Colonic mucosa (tissue), 4 donors: ENCODE data around the gene ACSF3. TPM values are rescaled to one million over a fixed set of nuclear protein-coding genes. Genes with fewer than 3 reads are reported as not detected.

Source experiments
- DNase-seq: peaks from one replicate; pipeline ENCODE4 v3.0.0-alpha.2; 2020
- H3K27ac ChIP-seq: fragments of 200-600 bp; one replicate; pipeline ENCODE4 v1.8.0; 2021
- H3K27me3 ChIP-seq: fragments of 200-600 bp; one replicate; pipeline ENCODE4 v1.8.0; 2021
- H3K36me3 ChIP-seq: fragments of 200-600 bp; one replicate; pipeline ENCODE4 v1.8.0; 2021
- H3K4me1 ChIP-seq: fragments of 200-600 bp; one replicate; pipeline ENCODE4 v1.8.0; 2021; ENCODE audit warnings: mild to moderate bottlenecking
- H3K4me3 ChIP-seq: fragments of 200-600 bp; one replicate; pipeline ENCODE4 v1.8.0; 2021
- H3K9ac ChIP-seq, 2 donors: one replicate each; pipeline ENCODE4 v1.7.0; 2013; ENCODE audit warnings: control low read depth in 2 of 2, low read depth in 2 of 2, low read length in 2 of 2
- H3K9me3 ChIP-seq: fragments of 200-600 bp; one replicate; pipeline ENCODE4 v1.8.0; 2021
- intact Hi-C: fragments of 100-400 bp; cut with DNase I; formaldehyde crosslinking; loops from one replicate; pipeline ENCODE4 v1.14.1; 2022
- total RNA-seq, 2 donors: library from RNA; stranded (reverse); fragmentation: NEBNext Ultra II Directional in 1 of 2; extraction: Animal tissue kit (Norgen Biotek cat#: 25700) in 1 of 2; gene quantifications; one replicate each; pipeline ENCODE4 v1.2.1, GENCODE V29; 2021
- TF ChIP-seq, protein P1 (sequence below): fragments of 200-600 bp; IDR thresholded peaks from one replicate; pipeline ENCODE4 v1.8.0; 2022; ENCODE audit warnings: antibody characterized with exemption, mild to moderate bottlenecking
- donor health status: healthy.
- donor health status: DM: no; HTN: no; CAD: no.
- donor health status: DM: no; HTN: no; CAD: no.

The ACSF3 gene
- total RNA-seq, 2 donors from 2014 or later: 60.2 TPM

DNA sequence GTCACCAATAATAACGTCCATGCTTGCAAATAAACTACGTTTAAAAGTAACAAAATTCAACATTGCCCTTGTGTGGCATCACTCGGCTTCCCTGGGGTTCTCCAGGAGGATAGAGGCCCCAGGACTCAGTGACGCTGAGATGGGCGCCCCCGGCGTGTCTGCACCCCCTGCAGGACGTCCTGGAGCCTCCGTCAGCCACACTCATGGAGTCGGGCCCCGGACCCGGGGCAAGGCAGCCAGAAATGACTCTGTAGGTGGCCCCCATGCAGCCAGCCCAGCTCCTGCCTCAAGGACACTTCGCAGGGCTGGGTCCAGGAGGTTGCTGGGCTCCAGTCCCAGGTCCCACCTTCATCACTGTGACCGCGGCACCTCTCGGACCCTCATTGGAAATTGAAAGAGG lies 16.6 kb upstream of the ACSF3 start:
- Histone ChIP-seq H3K27ac (no peak overlapping the region), H3K9ac (no peak overlapping the region), H3K36me3 (no peaks in the 10 kb centered on the region), H3K4me3 (no peak overlapping the region), H3K4me1 (no peaks in the 10 kb centered on the region), H3K27me3 (no peaks in the 10 kb centered on the region), H3K9me3 (no peaks in the 10 kb centered on the region)
- TF ChIP-seq, protein P1, sequence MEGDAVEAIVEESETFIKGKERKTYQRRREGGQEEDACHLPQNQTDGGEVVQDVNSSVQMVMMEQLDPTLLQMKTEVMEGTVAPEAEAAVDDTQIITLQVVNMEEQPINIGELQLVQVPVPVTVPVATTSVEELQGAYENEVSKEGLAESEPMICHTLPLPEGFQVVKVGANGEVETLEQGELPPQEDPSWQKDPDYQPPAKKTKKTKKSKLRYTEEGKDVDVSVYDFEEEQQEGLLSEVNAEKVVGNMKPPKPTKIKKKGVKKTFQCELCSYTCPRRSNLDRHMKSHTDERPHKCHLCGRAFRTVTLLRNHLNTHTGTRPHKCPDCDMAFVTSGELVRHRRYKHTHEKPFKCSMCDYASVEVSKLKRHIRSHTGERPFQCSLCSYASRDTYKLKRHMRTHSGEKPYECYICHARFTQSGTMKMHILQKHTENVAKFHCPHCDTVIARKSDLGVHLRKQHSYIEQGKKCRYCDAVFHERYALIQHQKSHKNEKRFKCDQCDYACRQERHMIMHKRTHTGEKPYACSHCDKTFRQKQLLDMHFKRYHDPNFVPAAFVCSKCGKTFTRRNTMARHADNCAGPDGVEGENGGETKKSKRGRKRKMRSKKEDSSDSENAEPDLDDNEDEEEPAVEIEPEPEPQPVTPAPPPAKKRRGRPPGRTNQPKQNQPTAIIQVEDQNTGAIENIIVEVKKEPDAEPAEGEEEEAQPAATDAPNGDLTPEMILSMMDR: no peak
- intact Hi-C loops: no loop called here
- no peak for DNase-seq

DNA sequence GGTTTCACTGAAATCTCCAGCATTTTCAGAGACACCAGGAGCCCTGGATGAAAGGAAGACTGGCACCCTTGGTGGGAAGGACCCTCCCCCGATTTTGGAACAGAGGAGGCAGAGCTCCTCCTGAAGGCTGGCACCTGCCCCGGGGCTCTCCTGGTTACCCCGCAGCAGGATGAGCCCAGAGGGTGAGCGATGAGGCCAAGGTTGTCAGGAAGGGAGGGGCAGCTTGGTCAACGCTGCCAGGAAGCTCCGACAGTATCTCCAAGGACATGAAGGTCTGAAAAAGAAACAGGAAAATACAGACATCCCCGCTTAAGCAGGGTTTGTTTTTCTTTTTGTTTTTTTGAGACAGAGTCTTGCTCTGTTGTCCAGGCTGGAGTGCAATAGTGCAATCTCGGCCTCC lies 15.5 kb upstream of the ACSF3 start:
- TF ChIP-seq, protein P1: no peak

DNA sequence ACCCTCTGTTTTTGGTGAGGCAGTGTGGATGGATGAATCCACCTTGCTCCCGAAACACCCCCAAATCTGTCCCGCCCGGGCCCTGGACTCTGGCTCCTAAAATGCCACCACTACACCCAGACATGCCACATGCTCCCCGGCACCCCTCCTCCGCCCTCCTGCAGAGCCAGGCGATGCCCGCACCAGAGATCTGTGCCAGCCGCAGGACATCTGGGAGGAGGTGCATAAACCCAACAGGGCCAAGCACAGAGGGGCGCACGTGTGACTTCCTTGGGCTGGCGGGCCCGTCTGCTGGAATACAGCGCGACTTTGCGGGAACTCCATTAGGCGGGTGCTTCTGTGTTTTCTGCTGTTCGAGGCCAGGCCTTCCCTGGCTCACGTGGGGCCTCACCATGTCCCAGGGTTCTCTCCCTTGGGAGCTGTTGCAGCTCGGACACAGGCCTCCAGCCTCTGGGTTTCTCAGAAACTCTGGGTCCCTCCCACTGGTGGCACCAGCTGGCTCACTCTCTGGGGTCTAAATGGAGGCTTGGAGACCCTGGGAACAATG lies 14.1 kb upstream of the ACSF3 start:
- TF ChIP-seq, protein P1: no peak
- DNase-seq: no peak
- Histone ChIP-seq H3K27me3 (no peaks in the 10 kb centered on the region), H3K27ac (no peak overlapping the region), H3K36me3 (no peaks in the 10 kb centered on the region), H3K9ac (no peak overlapping the region), H3K4me1 (no peaks in the 10 kb centered on the region), H3K9me3 (no peaks in the 10 kb centered on the region), H3K4me3 (no peak overlapping the region)
- intact Hi-C loops: no loop called here

More for the DNA sequence above, 15.5 kb upstream of the ACSF3 start:
- no peaks in the 10 kb centered on the region for H3K9me3 ChIP-seq
- no peak overlapping the region for H3K27ac ChIP-seq
- no peaks in the 10 kb centered on the region for H3K4me1 ChIP-seq
- no peak overlapping the region for H3K4me3 ChIP-seq
- no peak overlapping the region for H3K9ac ChIP-seq
- no peak for DNase-seq
- no peaks in the 10 kb centered on the region for H3K36me3 ChIP-seq
- no peaks in the 10 kb centered on the region for H3K27me3 ChIP-seq
- intact Hi-C loops: no loop called here

DNA sequence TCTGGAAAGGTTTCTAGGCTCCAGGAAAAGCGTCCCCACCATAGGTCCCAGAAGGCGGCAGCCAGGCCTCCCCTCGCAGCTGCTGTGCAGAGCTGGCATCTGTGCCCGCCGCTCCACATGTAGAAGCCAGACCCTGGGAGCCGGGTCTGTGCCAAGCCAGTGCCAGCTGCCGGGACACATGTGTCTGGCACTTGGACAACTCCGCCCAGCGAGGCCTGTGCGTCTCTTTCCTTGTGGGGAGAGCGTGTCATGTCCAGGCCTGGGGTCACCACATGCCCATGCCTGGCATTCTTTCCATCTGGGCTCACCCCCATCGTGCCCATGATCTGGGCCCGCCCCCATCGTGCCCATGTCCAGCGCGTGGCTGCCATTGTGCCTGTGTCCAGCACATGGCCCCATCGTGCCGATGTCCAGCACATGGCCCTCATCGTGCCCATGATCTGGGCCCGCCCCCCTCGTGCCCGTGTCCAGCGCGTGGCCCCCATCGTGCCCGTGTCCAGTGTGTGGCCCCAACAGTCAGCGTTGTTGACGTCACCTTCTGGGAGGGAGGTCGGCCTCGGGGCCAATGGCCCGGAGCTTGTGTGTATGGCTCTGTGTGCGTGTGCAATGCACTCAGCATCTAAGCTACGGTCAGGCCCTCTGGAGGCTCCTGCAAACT lies 13.3 kb upstream of the ACSF3 start:
- H3K27me3 ChIP-seq: no peaks in the 10 kb centered on the region
- no peak for DNase-seq
- intact Hi-C loops: no loop called here
- H3K4me1 ChIP-seq: no peaks in the 10 kb centered on the region
- TF ChIP-seq, protein P1: no peak
- H3K9ac ChIP-seq: no peak overlapping the region
- H3K27ac ChIP-seq: no peak overlapping the region
- no peak overlapping the region for H3K4me3 ChIP-seq
- no peaks in the 10 kb centered on the region for H3K9me3 ChIP-seq
- no peaks in the 10 kb centered on the region for H3K36me3 ChIP-seq

DNA sequence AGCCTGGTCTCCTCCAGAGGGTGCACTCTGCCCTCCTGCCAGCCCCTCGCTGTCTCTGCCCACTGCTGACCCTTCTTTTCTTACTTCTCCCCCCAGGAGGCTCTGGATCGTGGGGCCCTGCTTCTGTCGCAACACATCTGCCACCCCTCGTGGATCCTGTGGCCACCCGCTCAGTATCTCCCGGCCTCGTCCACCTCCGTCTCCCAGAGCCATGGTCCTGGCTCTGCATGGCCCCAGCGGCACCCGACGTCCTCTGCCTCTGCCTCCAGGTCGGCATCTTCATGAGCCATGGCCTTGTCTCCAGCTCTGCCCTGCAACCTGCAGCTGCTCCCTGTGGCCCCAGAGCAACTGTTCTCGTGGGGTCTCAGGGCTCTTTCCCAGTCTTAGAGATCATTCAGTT lies 12.1 kb upstream of the ACSF3 start:
- Histone ChIP-seq H3K27ac (no peak overlapping the region), H3K4me3 (no peak overlapping the region), H3K9ac (no peak overlapping the region), H3K9me3 (no peaks in the 10 kb centered on the region), H3K27me3 (no peaks in the 10 kb centered on the region), H3K4me1 (no peaks in the 10 kb centered on the region), H3K36me3 (no peaks in the 10 kb centered on the region)
- intact Hi-C loops: no loop called here
- no peak for DNase-seq
- TF ChIP-seq, protein P1: no peak
